Measurements from ENCODE around the gene ARHGAP15. TPM values are rescaled to one million over a fixed set of nuclear protein-coding genes. Genes with fewer than 3 reads are reported as not detected.
A peak's percentile ranks its signal among the peaks of the same experiment; 100 is the strongest.

ARHGAP15 gene
- total RNA-seq, 3 donors from 2014 or later, result 5.3 to 8.2 (median 5.8) TPM

DNA sequence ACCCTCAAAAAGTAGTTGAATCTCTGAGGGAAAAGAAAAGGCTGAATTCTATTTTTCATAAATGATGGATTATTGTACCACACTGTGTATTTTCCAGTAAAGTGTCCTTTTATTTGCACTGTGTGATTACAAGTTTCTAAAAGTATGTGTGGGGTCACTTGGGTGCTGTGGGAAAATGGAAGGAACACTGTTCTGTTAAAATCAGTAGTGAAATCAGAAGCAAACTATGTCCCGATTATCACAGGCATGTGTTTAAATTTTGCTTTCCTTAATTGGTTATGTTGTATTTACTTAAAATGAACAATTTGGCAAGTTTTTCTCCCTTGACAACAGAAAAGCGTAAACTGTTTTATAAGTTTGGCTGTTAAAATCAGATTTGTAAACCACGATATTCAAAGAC lies 353.1 kb downstream of the ARHGAP15 start:
- Histone ChIP-seq H3K4me1 (ENCODE audit: low read depth) (no peaks in the 10 kb centered on the region), H3K4me3 (no peak overlapping the region), H3K9me3 (no peaks in the 10 kb centered on the region), H3K36me3 (ENCODE audit: low read depth) (no peaks in the 10 kb centered on the region)
- ATAC-seq, result peak; percentile 25
- intact Hi-C loops (cut with DNase I, micrococcal nuclease), result no loop called here
- TF ChIP-seq, protein P1, sequence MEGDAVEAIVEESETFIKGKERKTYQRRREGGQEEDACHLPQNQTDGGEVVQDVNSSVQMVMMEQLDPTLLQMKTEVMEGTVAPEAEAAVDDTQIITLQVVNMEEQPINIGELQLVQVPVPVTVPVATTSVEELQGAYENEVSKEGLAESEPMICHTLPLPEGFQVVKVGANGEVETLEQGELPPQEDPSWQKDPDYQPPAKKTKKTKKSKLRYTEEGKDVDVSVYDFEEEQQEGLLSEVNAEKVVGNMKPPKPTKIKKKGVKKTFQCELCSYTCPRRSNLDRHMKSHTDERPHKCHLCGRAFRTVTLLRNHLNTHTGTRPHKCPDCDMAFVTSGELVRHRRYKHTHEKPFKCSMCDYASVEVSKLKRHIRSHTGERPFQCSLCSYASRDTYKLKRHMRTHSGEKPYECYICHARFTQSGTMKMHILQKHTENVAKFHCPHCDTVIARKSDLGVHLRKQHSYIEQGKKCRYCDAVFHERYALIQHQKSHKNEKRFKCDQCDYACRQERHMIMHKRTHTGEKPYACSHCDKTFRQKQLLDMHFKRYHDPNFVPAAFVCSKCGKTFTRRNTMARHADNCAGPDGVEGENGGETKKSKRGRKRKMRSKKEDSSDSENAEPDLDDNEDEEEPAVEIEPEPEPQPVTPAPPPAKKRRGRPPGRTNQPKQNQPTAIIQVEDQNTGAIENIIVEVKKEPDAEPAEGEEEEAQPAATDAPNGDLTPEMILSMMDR (IDR thresholded peaks at IDR 0.05), result no peak
- DNase-seq, result no peak

DNA sequence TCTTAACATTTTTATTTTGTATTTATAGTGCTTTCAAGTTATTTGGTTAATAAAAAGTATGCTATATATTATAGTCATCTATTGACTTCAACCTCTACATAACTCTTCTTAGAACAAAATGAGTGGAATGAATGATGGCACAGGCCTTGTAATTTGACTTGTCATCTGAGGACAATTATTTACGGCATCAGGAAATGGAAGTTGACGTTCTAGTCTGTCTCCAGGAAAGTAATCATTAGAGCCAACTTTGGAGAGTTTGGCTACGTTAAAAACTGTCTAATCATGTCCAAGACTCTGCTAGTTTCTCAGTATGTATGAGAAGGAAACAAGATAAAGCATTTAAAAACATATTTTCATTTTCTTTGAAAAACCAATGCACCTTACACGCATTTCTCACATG lies 353.6 kb downstream of the ARHGAP15 start:
- ATAC-seq (no peak), DNase-seq (no peak)
- TF ChIP-seq, protein P1 (IDR thresholded peaks at IDR 0.05), result no peak
- Histone ChIP-seq H3K4me1 (ENCODE audit: low read depth) (no peaks in the 10 kb centered on the region), H3K4me3 (no peak overlapping the region), H3K36me3 (ENCODE audit: low read depth) (no peaks in the 10 kb centered on the region), H3K9me3 (no peaks in the 10 kb centered on the region)
- intact Hi-C loops (cut with DNase I, micrococcal nuclease), result no loop called here

DNA sequence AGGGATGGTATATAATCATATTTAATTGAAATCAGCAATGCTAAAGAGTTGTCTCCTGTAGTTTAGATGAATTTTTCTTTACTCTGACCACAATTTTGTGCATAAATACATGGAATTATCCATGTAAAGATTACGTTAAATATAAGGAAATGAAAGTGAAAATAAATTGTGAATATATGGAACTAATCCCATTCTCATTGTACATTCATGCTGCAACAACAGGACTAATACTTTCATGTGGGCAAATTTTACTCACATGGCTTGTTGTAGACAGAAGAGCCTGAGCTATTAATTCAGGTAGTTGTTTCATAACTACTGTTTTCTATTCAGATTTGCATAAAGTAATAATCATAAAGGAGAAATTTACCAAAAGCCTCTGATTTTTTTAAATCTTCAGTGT lies 357.8 kb downstream of the ARHGAP15 start:
- Histone ChIP-seq H3K4me3 (no peak overlapping the region), H3K36me3 (ENCODE audit: low read depth) (no peaks in the 10 kb centered on the region), H3K9me3 (no peaks in the 10 kb centered on the region), H3K4me1 (ENCODE audit: low read depth) (no peaks in the 10 kb centered on the region)
- intact Hi-C loops (cut with DNase I, micrococcal nuclease), result no loop called here
- DNase-seq, result no peak
- no peak for ATAC-seq
- TF ChIP-seq, protein P1 (IDR thresholded peaks at IDR 0.05), result no peak

DNA sequence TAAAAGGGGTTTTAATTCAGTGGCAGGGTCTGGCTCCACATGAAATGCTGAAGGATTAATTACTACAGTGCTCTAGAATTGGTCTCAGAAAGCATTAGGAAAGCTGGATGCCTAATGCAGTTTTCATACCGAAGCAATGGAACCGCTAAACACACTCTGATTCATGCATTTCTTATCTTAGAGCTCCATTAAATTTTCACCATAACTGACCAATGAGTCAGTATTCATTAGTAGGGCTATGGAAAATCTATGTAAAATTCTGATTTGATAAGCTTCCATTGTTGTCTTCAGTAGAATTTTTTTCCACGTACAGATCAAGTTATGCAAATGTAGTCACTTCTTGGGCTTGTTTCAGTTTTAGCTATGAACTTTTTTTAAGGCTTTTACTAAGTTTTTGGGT lies 359.9 kb downstream of the ARHGAP15 start:
- Histone ChIP-seq H3K36me3 (ENCODE audit: low read depth) (no peaks in the 10 kb centered on the region), H3K4me1 (ENCODE audit: low read depth) (no peaks in the 10 kb centered on the region), H3K4me3 (no peak overlapping the region), H3K9me3 (no peaks in the 10 kb centered on the region)
- TF ChIP-seq, protein P1 (IDR thresholded peaks at IDR 0.05), result no peak
- intact Hi-C loops (cut with DNase I, micrococcal nuclease), result no loop called here
- ATAC-seq, result no peak
- DNase-seq, result no peak

DNA sequence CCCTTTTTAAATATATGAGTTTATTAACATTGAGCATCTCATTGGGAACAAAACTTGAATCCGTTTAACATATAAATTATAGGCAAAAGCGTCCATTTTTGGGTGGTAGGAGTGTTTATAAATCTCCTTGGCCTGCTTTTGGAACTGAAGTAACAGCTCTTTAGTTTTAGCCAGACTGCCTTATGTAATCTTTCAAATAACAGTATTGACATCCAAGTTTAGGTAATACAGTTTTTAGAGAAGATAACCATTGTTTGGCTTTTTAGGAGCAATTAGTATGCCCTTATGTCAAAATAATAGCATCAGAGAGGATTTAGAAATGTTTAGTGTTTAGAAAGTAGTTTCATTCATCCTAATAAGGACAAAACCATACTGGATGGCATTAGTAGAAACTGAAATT lies 361.9 kb downstream of the ARHGAP15 start:
- H3K4me1 ChIP-seq (ENCODE audit: low read depth), result no peaks in the 10 kb centered on the region
- TF ChIP-seq, protein P1 (IDR thresholded peaks at IDR 0.05), result no peak
- no peaks in the 10 kb centered on the region for H3K9me3 ChIP-seq
- ATAC-seq, result no peak
- DNase-seq, result no peak
- no peak overlapping the region for H3K4me3 ChIP-seq
- intact Hi-C loops (cut with DNase I, micrococcal nuclease), result no loop called here
- H3K36me3 ChIP-seq (ENCODE audit: low read depth), result no peaks in the 10 kb centered on the region

DNA sequence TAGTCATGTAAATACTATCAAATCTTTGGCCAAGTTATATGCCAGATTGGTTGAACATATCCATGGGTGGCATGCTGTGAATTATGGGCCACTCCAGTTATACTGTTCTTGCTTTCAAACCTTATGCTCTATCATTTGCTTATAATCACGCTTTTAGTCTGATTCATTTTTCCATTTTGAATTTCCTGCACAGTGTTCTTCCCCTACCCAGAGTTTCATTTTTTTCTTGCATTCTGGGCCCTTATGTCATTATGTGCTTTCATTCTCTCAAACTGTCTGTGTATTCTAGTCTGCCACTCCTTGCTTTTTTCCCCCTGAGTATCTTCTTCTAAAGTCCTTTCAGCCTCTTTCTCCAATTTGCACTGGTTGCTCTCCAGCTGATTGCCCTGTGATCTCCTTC lies 364.1 kb downstream of the ARHGAP15 start:
- intact Hi-C loops (cut with DNase I, micrococcal nuclease), result no loop called here
- H3K9me3 ChIP-seq, result no peaks in the 10 kb centered on the region
- TF ChIP-seq, protein P1 (IDR thresholded peaks at IDR 0.05), result no peak
- H3K4me3 ChIP-seq, result no peak overlapping the region
- no peaks in the 10 kb centered on the region for H3K36me3 ChIP-seq (ENCODE audit: low read depth)
- no peak for DNase-seq
- H3K4me1 ChIP-seq (ENCODE audit: low read depth), result no peaks in the 10 kb centered on the region
- no peak for ATAC-seq
